GM23338 (cell line): Measurements from ENCODE around the gene EIF4E. TPM values are rescaled to one million over a fixed set of nuclear protein-coding genes. Genes with fewer than 3 reads are reported as not detected.

Experiments
- ATAC-seq: fragments of 200-7000 bp; cut with Tn5 transposase; 3 replicates; pipeline ENCODE4 v1.9.1; 2020
- DNase-seq: peaks from one replicate; pipeline ENCODE4 v3.0.0-alpha.2; 2015; ENCODE audit warnings: low spot score
- H2AFZ ChIP-seq: fragments of 200-600 bp; sonication (generic); 2 replicates; pipeline ENCODE4 v1.8.0; 2016; ENCODE audit warnings: antibody characterized with exemption, mild to moderate bottlenecking, moderate library complexity
- H3F3A ChIP-seq: fragments of 200-600 bp; sonication (generic); replicated peaks from 2 replicates; pipeline ENCODE4 v1.8.0; 2017; ENCODE audit warnings: antibody characterized with exemption, mixed run types, low read depth
- H3K27ac ChIP-seq: fragments of 200-600 bp; sonication (generic); 2 replicates; pipeline ENCODE4 v1.6.1; 2016; ENCODE audit warnings: low read depth
- H3K27me3 ChIP-seq: fragments of 200-600 bp; sonication (generic); 2 replicates; pipeline ENCODE4 v1.8.0; 2016; ENCODE audit warnings: mild to moderate bottlenecking, mixed run types, moderate library complexity; ENCODE audit not compliant: insufficient read depth
- H3K36me3 ChIP-seq: fragments of 200-600 bp; sonication (generic); 2 replicates; pipeline ENCODE4 v1.8.0; 2016; ENCODE audit warnings: mild to moderate bottlenecking; ENCODE audit not compliant: insufficient read depth
- H3K4me1 ChIP-seq: fragments of 200-600 bp; sonication (generic); 2 replicates; pipeline ENCODE4 v1.8.0; 2016; ENCODE audit warnings: mild to moderate bottlenecking, moderate library complexity; ENCODE audit not compliant: insufficient read depth
- H3K4me2 ChIP-seq: fragments of 200-600 bp; sonication (generic); 2 replicates; pipeline ENCODE4 v1.7.1; 2017; ENCODE audit warnings: mixed run types
- H3K4me3 ChIP-seq: fragments of 200-600 bp; sonication (generic); 2 replicates; pipeline ENCODE4 v1.6.1; 2016; ENCODE audit warnings: mixed run types
- H3K79me2 ChIP-seq: fragments of 200-600 bp; sonication (generic); replicated peaks from 2 replicates; pipeline ENCODE4 v1.8.0; 2017; ENCODE audit warnings: mild to moderate bottlenecking; ENCODE audit not compliant: insufficient read depth
- H3K9me2 ChIP-seq: fragments of 200-600 bp; sonication (generic); 2 replicates; pipeline ENCODE4 v1.8.0; 2017; ENCODE audit not compliant: insufficient read depth
- H4K20me1 ChIP-seq: fragments of 200-600 bp; sonication (generic); replicated peaks from 2 replicates; pipeline ENCODE4 v1.8.0; 2017; ENCODE audit warnings: mild to moderate bottlenecking; ENCODE audit not compliant: insufficient read depth
- H3K27ac Mint-ChIP-seq: 2 replicates; pipeline ENCODE4 v1.8.0; 2020; ENCODE audit warnings: inconsistent platforms, mild to moderate bottlenecking, moderate library complexity, mixed read lengths
- H3K27me3 Mint-ChIP-seq: 3 replicates; pipeline ENCODE4 v1.8.0; 2022; ENCODE audit warnings: low read depth, mild to moderate bottlenecking, moderate library complexity, mixed read lengths, inconsistent platforms; ENCODE audit not compliant: insufficient read depth, poor library complexity
- H3K36me3 Mint-ChIP-seq: 3 replicates; pipeline ENCODE4 v1.8.0; 2021; ENCODE audit warnings: low read depth, mild to moderate bottlenecking, inconsistent platforms, moderate library complexity, mixed read lengths
- H3K4me1 Mint-ChIP-seq: 3 replicates; pipeline ENCODE4 v1.8.0; 2020; ENCODE audit warnings: mild to moderate bottlenecking, inconsistent platforms, mixed read lengths
- H3K4me3 Mint-ChIP-seq: 3 replicates; pipeline ENCODE4 v1.8.0; 2021; ENCODE audit warnings: moderate library complexity, mild to moderate bottlenecking, inconsistent platforms, mixed read lengths
- H3K9me3 Mint-ChIP-seq: 3 replicates; pipeline ENCODE4 v1.8.0; 2020; ENCODE audit warnings: moderate library complexity, mild to moderate bottlenecking, inconsistent platforms, mixed read lengths
- CREB1 ChIP-seq: fragments of 250-450 bp; sonication (Bioruptor Pico); IDR thresholded peaks from 2 replicates; pipeline ENCODE4 v1.5.0; 2020; ENCODE audit warnings: low read depth, mild to moderate bottlenecking, moderate library complexity
- ETS1 ChIP-seq: IDR thresholded peaks from 2 replicates; pipeline ENCODE4 v1.6.1; 2016; ENCODE audit warnings: antibody characterized with exemption
- EZH2 ChIP-seq: fragments of 200-600 bp; sonication (generic); IDR thresholded peaks from one replicate; pipeline ENCODE4 v1.8.0; 2017; ENCODE audit warnings: antibody characterized with exemption, mild to moderate bottlenecking, low read depth; ENCODE audit not compliant: unreplicated experiment
- EZH2phosphoT487 ChIP-seq: fragments of 200-600 bp; sonication (generic); IDR thresholded peaks from one replicate; pipeline ENCODE4 v1.8.1; 2018; ENCODE audit warnings: antibody characterized with exemption; ENCODE audit not compliant: unreplicated experiment
- JUNB ChIP-seq: IDR thresholded peaks from one replicate; pipeline ENCODE4 v1.6.1; 2016; ENCODE audit warnings: antibody characterized with exemption; ENCODE audit not compliant: unreplicated experiment
- NANOG ChIP-seq: IDR thresholded peaks from 2 replicates; pipeline ENCODE4 v1.6.1; 2016; ENCODE audit warnings: antibody characterized with exemption, borderline replicate concordance
- POLR2AphosphoS5 ChIP-seq: IDR thresholded peaks from 2 replicates; pipeline ENCODE4 v1.6.1; 2016; ENCODE audit warnings: antibody characterized with exemption, low read depth
- REST ChIP-seq: IDR thresholded peaks from one replicate; pipeline ENCODE4 v1.6.1; 2018; ENCODE audit warnings: antibody characterized with exemption; ENCODE audit not compliant: unreplicated experiment
- STAT1 ChIP-seq: IDR thresholded peaks from one replicate; pipeline ENCODE4 v1.6.1; 2016; ENCODE audit warnings: antibody characterized with exemption; ENCODE audit not compliant: unreplicated experiment
- ZNF114 ChIP-seq: fragments of 250-450 bp; sonication (Bioruptor Pico); IDR thresholded peaks from 2 replicates; pipeline ENCODE4 v1.5.0; 2020; ENCODE audit warnings: mild to moderate bottlenecking, moderate library complexity
- ZNF331 ChIP-seq: fragments of 250-450 bp; sonication (Bioruptor Pico); IDR thresholded peaks from 2 replicates; pipeline ENCODE4 v1.5.0; 2020; ENCODE audit warnings: low read depth, mild to moderate bottlenecking, moderate library complexity
- polyA plus RNA-seq: library from polyadenylated mRNA; unstranded; fragments of >200 nt; fragmentation: Nextera tagmentation; extraction: Ambion mirVana; gene quantifications from 2 replicates; pipeline ENCODE4 v1.2.1, GENCODE V29; 2016
- total RNA-seq: library from RNA; depleted of rRNA; stranded (reverse); fragments of >200 nt; shearing (Covaris generic); gene quantifications from 2 replicates; pipeline ENCODE4 v1.2.3, GENCODE V29; 2014
- TF ChIP-seq, protein P1 (sequence below), 2 experiments: fragments of 200-600 bp in 1 of 2; sonication (generic) in 1 of 2; conservative IDR thresholded peaks; 2 replicates each; pipeline versions ENCODE4 v1.5.1 to v1.6.1; 2016 to 2017; ENCODE audit warnings: antibody characterized with exemption in 2 of 2, low read depth in 2 of 2, mild to moderate bottlenecking in 2 of 2, moderate library complexity in 1 of 2

The EIF4E gene
- total and polyA plus RNA-seq, 2 experiments from 2014 or later, result 113 to 351 TPM

GRCh38 chr4:98950925-98951324, 22.0 kb upstream of the EIF4E start (continued):
- no peak for TF ChIP-seq REST
- TF ChIP-seq ETS1, result no peak
- no peak for TF ChIP-seq STAT1
- no peak for TF ChIP-seq EZH2phosphoT487

DNA sequence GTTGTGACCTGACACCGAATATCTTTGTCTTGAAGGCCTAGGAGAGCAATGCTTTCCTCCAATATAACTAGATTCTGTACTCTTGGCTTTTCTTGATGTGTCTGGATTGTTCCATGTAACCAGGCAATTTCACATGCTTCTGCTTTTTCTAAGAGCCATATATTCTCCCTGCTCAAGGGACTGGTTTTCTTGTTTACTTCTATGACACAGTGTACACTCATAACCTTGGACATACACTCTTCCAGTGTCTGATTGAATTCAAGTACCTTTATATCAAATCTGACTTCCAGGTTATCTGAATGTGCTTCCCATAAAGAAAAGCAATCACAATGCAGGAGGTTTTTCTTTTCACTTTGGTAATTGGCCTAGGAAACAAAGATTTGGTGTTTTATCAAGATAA, 17.4 kb upstream of the EIF4E start:
- Histone ChIP-seq H3F3A (no peaks in the 10 kb centered on the region), H3K27ac (no peak overlapping the region), H3K4me2 (no peak overlapping the region), H2AFZ (peak overlapping the region; percentile 44; the same call in 1 of the 2 replicates), H3K36me3 (no peaks in the 10 kb centered on the region), H4K20me1 (no peaks in the 10 kb centered on the region), H3K79me2 (no peaks in the 10 kb centered on the region), H3K4me3 (no peak overlapping the region), H3K4me1 (no peaks in the 10 kb centered on the region), H3K27me3 (no peaks in the 10 kb centered on the region), H3K9me2 (no peaks in the 10 kb centered on the region)
- Mint-ChIP-seq H3K4me1 (no peaks in the 10 kb centered on the region), H3K27me3 (no peaks in the 10 kb centered on the region), H3K36me3 (no peaks in the 10 kb centered on the region), H3K9me3 (no peaks in the 10 kb centered on the region), H3K4me3 (no peak overlapping the region), H3K27ac (no peak overlapping the region)
- DNase-seq (no peak), ATAC-seq (no peak)
- no peak for TF ChIP-seq ETS1
- TF ChIP-seq EZH2phosphoT487, result no peak
- TF ChIP-seq JUNB, result no peak
- no peak for TF ChIP-seq ZNF114 (CRISPR knock-in tag)
- no peak for TF ChIP-seq POLR2AphosphoS5
- TF ChIP-seq REST, result no peak
- TF ChIP-seq, protein P1, sequence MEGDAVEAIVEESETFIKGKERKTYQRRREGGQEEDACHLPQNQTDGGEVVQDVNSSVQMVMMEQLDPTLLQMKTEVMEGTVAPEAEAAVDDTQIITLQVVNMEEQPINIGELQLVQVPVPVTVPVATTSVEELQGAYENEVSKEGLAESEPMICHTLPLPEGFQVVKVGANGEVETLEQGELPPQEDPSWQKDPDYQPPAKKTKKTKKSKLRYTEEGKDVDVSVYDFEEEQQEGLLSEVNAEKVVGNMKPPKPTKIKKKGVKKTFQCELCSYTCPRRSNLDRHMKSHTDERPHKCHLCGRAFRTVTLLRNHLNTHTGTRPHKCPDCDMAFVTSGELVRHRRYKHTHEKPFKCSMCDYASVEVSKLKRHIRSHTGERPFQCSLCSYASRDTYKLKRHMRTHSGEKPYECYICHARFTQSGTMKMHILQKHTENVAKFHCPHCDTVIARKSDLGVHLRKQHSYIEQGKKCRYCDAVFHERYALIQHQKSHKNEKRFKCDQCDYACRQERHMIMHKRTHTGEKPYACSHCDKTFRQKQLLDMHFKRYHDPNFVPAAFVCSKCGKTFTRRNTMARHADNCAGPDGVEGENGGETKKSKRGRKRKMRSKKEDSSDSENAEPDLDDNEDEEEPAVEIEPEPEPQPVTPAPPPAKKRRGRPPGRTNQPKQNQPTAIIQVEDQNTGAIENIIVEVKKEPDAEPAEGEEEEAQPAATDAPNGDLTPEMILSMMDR (conservative IDR thresholded peaks at IDR 0.05; ENCODE audit: low read depth in 2 of 2), result no peak
- TF ChIP-seq STAT1, result no peak
- no peak for TF ChIP-seq ZNF331 (CRISPR knock-in tag)
- no peak for TF ChIP-seq NANOG
- no peak for TF ChIP-seq CREB1 (CRISPR knock-in tag)
- TF ChIP-seq EZH2, result no peak
